SJCRH30 (cell line): ENCODE results near the gene OR7G1. TPM values are rescaled to one million over a fixed set of nuclear protein-coding genes. Genes with fewer than 3 reads are reported as not detected.
"Not testable (repeated sequence)": the region's sequence is repeated elsewhere in the genome, so short reads cannot be mapped to it uniquely, and the experiment has no call there.

ENCODE experiments used
- DNase-seq, 2 experiments: peaks; one replicate each; pipeline ENCODE4 v3.0.0-alpha.2; 2015 to 2020
- H3K27ac ChIP-seq: fragments of 250-450 bp; sonication (Bioruptor Pico); 2 replicates; pipeline ENCODE4 v1.5.1; 2020; ENCODE audit warnings: mild to moderate bottlenecking, moderate library complexity
- H3K27me3 ChIP-seq: fragments of 250-450 bp; sonication (Bioruptor Pico); 2 replicates; pipeline ENCODE4 v1.5.1; 2020; ENCODE audit warnings: mild to moderate bottlenecking, moderate library complexity
- H3K36me3 ChIP-seq: fragments of 250-450 bp; sonication (Bioruptor Pico); 2 replicates; pipeline ENCODE4 v1.5.1; 2020; ENCODE audit warnings: mild to moderate bottlenecking, moderate library complexity
- H3K4me1 ChIP-seq: fragments of 250-450 bp; sonication (Bioruptor Pico); 2 replicates; pipeline ENCODE4 v1.5.1; 2020; ENCODE audit warnings: mild to moderate bottlenecking, moderate library complexity
- H3K4me3 ChIP-seq: fragments of 250-450 bp; sonication (Bioruptor Pico); 2 replicates; pipeline ENCODE4 v1.5.1; 2020; ENCODE audit warnings: mild to moderate bottlenecking, moderate library complexity
- H3K9me3 ChIP-seq: fragments of 250-450 bp; sonication (Bioruptor Pico); replicated peaks from 2 replicates; pipeline ENCODE4 v1.5.1; 2020; ENCODE audit warnings: mild to moderate bottlenecking, moderate library complexity
- total RNA-seq: library from RNA; depleted of rRNA; stranded (reverse); fragments of >200 nt; shearing (Covaris generic); gene quantifications from 2 replicates; pipeline ENCODE4 v1.2.3, GENCODE V29; 2014

OR7G1 gene
- total RNA-seq, 1 experiment from 2014 or later = not detected

DNA sequence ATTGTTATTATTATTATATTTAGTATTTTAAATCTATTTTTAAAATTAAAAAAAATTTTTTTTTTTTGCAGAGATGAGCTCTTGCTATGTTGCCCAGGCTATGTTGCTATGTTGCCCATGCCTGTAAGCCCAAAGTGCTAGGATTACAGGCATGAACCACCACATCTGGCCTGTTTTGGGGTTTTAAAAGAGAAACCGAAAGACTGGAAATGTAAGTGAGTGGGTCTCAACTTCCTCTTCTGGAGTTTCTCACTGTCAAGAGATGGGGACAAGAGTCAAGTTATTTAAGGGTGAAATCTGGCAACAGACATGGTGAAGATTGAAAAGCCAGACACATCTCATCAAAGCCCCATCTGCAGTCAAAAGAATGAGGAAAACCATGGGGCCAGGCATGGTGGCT lies 15.4 kb upstream of the OR7G1 start:
- Histone ChIP-seq H3K27ac (no peak overlapping the region), H3K4me3 (no peak overlapping the region), H3K36me3 (no peaks in the 10 kb centered on the region), H3K27me3 (no peaks in the 10 kb centered on the region), H3K9me3 (no peaks in the 10 kb centered on the region), H3K4me1 (no peaks in the 10 kb centered on the region)
- no peak for DNase-seq

DNA sequence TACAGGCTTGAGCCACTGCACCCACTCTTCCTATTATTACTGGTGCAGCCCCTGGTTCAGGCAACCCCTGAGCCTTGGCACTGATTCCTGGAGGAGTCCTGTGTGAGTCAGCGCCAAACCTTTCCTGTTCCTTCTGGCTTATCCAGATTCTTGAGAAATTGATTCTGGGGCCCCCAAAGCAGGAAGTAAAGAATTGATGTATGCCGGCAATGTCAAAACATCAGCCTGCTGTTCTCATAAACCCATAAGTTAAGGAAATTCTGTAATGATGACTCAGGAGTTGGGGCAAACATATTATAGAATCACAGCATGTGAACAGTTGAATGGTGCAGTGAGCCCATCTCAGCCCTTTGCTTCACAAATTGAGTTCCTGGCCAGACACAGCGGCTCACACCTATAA lies 12.6 kb upstream of the OR7G1 start:
- no peaks in the 10 kb centered on the region for H3K36me3 ChIP-seq
- no peak for DNase-seq

DNA sequence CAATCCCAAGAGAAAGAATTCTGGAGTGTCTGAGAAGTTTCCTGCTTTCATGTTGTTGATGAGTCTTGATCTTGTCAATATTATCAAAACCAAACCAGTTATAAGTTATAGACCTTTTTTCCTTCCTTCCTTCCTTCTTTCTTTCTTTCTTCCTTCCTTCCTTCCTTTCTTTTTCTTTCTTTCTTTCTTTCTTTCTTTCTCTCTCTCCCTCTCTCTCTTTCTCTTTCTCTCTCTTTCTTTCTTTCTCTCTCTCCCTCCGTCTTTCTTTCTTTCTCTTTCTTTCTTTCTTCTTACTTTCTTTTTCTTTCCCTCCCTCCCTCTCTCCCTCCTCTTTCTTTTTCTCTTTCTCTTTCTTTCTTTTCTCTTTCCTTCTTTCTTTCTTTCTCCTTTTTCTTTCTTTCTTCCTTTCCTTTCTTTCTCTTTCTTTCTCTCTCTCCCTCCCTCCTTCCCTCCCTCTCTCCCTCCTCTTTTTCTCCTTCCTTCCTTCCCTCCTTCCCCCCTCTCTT lies 11.4 kb upstream of the OR7G1 start, which contains the start of gene OR7G3:
OR7G3 (minus strand) TSS at position 51 of the 506 bp plus-strand sequence; CDS start at position 51, 0 bp downstream.
- H3K4me1 ChIP-seq = no peaks in the 10 kb centered on the region
- no peaks in the 10 kb centered on the region for H3K36me3 ChIP-seq
- no peak for DNase-seq
- no peaks in the 10 kb centered on the region for H3K27me3 ChIP-seq
- H3K9me3 ChIP-seq = no peaks in the 10 kb centered on the region
- no peak within 1 kb of the TSS for H3K27ac ChIP-seq
- H3K4me3 ChIP-seq = no peak within 1 kb of the TSS

More for the DNA sequence above, 12.6 kb upstream of the OR7G1 start:
- Histone ChIP-seq H3K27ac (no peak overlapping the region), H3K4me1 (no peaks in the 10 kb centered on the region), H3K27me3 (no peaks in the 10 kb centered on the region), H3K9me3 (no peaks in the 10 kb centered on the region), H3K4me3 (no peak overlapping the region)

DNA sequence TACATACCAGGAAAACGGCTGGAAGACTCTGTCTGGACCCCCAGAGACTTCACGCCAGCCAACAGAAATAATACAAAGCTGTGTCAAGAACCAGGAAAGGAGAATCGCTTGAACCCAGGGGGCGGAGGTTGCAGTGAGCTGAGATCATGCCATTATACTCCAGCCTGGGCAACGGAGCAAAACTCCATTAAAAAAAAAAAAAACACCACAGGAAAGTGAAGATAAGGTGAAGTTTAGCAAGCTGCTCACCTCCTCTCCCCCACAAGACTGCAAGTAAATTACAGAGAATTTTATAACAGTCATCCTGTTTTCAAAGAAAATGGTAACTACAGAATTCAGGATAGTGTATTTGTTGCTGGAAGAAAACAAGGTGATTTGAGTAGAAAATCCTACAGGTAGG lies 984 bp upstream of the OR7G1 start:
- H3K27ac ChIP-seq = no peak overlapping the region
- no peak overlapping the region for H3K4me3 ChIP-seq
- no peak for DNase-seq
- no peaks in the 10 kb centered on the region for H3K36me3 ChIP-seq
- H3K4me1 ChIP-seq = no peaks in the 10 kb centered on the region
- no peaks in the 10 kb centered on the region for H3K9me3 ChIP-seq
- no peaks in the 10 kb centered on the region for H3K27me3 ChIP-seq

DNA sequence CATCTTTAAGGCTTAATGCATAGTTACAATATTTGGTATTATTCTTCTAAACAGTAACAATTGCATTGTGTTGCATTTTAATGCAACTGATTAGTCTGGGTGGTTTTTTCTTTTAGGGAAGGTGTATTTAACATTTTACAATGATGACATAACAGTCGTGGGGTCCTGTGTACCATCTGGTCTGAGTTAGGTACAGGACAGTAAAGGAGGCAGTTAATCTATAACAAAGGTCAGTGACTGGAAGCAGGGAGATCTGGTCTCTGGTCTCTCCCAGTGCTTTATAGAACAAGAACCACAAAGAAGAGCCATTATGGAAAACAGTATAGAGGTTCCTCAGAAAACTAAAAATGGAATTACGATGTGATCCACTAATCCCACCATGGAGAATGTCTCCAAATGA lies 5.6 kb downstream of the OR7G1 start:
- H3K4me1 ChIP-seq = no peaks in the 10 kb centered on the region
- H3K9me3 ChIP-seq = no peaks in the 10 kb centered on the region
- no peaks in the 10 kb centered on the region for H3K27me3 ChIP-seq
- no peak overlapping the region for H3K27ac ChIP-seq
- H3K36me3 ChIP-seq = no peaks in the 10 kb centered on the region
- DNase-seq = no peak
- H3K4me3 ChIP-seq = no peak overlapping the region

DNA sequence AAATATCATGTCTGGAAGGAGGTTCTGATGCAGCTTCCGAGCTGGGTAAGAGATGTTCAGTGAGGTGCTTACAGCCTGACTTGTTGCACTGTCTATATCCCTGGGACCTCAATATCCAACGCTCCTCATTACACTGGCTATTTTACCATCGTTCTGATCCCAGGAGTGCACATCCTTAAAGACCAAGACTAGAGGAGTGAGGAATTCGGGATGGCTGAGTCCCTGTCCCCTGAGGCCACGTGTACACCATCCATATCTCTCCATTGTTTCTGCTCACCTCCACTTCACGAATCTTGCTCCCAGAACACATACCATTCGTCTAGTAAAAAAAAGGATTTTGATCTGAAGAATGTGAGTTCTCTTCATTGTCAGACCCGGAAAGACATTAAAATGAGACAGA lies 8.2 kb downstream of the OR7G1 start, which contains the start of gene OR7G2:
OR7G2 (minus strand) TSS at position 101 of the 400 bp plus-strand sequence. CDS start 4,232 bp downstream, outside the sequence.
- no peaks in the 10 kb centered on the region for H3K36me3 ChIP-seq
- H3K27ac ChIP-seq = no peak within 1 kb of the TSS
- DNase-seq = no peak
- H3K4me3 ChIP-seq = no peak within 1 kb of the TSS
- H3K27me3 ChIP-seq = no peaks in the 10 kb centered on the region
- no peaks in the 10 kb centered on the region for H3K4me1 ChIP-seq
- H3K9me3 ChIP-seq = no peaks in the 10 kb centered on the region

DNA sequence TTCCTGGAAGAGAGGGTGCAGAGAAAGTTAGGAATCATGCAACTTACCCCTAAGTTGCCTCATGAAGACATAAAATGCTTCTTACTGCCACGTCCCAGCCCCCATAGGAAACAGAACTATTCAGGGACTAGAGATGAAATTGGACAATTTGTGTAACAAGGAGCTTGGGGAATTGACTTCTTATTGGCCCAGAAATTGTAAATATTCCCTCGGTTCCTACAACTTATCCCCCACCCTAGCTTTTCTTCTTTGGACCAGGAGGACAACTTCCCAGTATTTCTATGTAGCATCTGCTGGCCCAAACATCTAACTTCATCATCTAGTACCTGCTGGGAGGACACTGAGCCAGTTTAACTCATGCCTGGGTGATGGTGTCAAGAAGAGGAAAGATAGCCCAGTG lies 28.8 kb downstream of the OR7G1 start, which contains the start of gene OR1M1:
OR1M1 (plus strand) TSS at position 301 of the 400 bp plus-strand sequence. CDS start 6,184 bp downstream, outside the sequence.
- Histone ChIP-seq H3K27ac (no peak within 1 kb of the TSS), H3K27me3 (no peaks in the 10 kb centered on the region), H3K9me3 (no peaks in the 10 kb centered on the region), H3K36me3 (no peaks in the 10 kb centered on the region), H3K4me3 (no peak within 1 kb of the TSS), H3K4me1 (no peaks in the 10 kb centered on the region)
- no peak for DNase-seq

DNA sequence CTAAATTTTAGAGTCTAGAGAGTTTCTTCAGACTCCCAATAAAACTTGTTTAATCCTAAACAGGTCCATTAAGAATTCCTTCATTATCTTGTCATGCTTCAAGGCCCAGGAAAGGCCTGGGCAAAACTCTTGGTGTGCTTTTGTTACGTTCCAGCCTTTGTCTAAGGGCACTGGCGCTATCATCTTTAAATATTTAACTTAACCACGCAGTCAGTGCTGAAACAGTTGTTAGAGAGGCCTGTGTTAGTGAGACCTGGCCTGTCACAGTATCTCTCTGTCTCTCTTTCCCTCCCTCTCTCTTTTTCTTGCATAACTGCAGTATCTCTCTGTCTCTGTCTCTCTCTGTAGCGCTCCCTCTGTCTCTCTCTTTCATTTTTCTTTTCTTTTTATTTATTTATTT lies 36.9 kb downstream of the OR7G1 start:
- Histone ChIP-seq H3K4me1 (no peaks in the 10 kb centered on the region; the same call in 1 of the 2 replicates), H3K9me3 (no peaks in the 10 kb centered on the region), H3K27me3 (no peaks in the 10 kb centered on the region), H3K27ac (no peak overlapping the region), H3K36me3 (no peaks in the 10 kb centered on the region), H3K4me3 (no peak overlapping the region)
- DNase-seq = no peak

DNA sequence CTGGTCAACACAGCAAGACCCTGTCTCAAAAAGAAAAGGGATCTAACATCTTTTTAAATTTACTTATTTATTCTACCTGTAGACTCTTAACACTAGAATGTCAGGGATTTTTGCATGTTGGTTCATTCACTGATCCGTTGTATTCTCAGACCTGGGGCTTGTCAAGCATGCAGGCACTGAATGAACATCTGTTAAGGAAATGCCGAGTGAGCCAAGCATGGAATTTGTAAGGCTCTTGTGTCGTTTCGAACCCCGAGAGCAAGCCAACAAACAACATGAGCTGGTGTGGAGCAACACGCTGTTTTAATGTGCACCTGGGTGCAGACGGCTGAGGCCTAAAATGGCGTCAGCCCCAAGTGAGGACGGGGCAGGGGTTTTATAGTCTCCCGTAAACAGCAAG lies 38.7 kb downstream of the OR7G1 start:
- H3K4me1 ChIP-seq = no peaks in the 10 kb centered on the region; the same call in 1 of the 2 replicates
- H3K4me3 ChIP-seq = no peak overlapping the region
- H3K27me3 ChIP-seq = no peaks in the 10 kb centered on the region
- H3K36me3 ChIP-seq = no peaks in the 10 kb centered on the region
- no peak overlapping the region for H3K27ac ChIP-seq
- DNase-seq = no peak
- no peaks in the 10 kb centered on the region for H3K9me3 ChIP-seq

DNA sequence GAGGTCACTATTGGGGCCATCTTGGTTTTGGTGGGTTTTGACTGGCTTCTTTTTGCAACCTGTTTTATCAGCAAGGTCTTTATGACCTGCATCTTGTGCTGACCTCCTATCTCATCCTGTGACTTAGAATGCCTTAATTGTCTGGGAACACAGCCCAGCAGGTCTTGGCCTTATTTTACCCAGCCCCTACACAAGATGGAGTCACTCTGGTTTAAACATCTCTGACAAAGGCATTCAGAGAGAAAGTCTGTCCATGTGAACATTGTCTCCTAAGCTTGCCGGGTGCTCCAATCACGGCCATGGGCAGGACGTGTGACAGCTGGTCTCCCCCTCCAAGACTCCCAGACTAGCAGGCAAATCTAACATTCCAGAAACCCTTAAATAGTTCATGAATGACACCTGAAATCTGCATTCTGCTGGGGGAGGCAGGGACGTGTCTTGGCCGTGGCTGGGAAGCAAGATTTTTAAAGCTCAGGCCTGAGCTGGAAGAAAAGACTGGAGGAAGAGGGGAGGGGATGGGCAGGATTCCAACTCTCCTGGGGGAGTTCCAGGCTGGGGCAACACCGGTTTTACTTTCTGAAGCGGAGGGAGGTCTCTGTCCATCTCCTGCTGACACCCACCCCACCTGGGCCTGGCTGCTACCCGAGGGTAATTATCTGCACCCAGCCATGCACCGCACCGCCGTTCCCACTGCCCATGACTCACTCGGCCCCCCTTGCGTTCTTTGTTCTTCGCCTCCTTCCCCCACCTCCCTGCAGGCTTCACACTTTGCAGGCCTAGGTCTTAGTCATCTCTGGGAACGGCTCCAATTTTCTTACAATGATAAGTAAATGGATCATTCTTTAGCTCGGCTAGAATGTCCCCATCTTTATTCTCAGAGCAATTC lies 40.3 kb downstream of the OR7G1 start:
- Histone ChIP-seq H3K27me3 (no peaks in the 10 kb centered on the region), H3K9me3 (no peaks in the 10 kb centered on the region), H3K36me3 (no peaks in the 10 kb centered on the region), H3K4me1 (no peaks in the 10 kb centered on the region; the same call in 1 of the 2 replicates), H3K4me3 (no peak overlapping the region), H3K27ac (no peak overlapping the region)
- DNase-seq = peak; percentile 69 to 75

DNA sequence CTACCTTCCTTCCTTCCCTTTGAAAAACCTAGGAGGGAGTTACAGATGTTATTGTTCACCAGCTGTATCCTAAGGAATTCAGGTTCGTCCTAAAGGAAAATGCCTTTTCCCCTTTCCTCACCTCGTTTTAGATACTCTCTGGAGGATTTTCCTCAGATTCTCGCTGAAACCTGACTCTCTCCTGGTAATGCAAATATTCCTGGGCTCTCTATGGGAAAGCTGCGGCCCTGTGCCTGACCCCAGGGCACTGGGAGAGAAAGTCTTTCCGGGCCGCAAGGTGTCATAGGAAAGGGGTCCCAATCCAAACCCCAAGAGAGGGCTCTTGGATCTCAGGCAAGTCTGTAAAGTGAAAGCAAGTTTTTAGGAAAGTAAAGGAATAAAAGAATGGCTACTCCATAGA lies 41.8 kb downstream of the OR7G1 start:
- Histone ChIP-seq H3K27ac (no peak overlapping the region), H3K4me1 (no peaks in the 10 kb centered on the region; the same call in 1 of the 2 replicates), H3K36me3 (no peaks in the 10 kb centered on the region), H3K27me3 (no peaks in the 10 kb centered on the region), H3K4me3 (no peak overlapping the region), H3K9me3 (no peaks in the 10 kb centered on the region)
- DNase-seq = no peak

DNA sequence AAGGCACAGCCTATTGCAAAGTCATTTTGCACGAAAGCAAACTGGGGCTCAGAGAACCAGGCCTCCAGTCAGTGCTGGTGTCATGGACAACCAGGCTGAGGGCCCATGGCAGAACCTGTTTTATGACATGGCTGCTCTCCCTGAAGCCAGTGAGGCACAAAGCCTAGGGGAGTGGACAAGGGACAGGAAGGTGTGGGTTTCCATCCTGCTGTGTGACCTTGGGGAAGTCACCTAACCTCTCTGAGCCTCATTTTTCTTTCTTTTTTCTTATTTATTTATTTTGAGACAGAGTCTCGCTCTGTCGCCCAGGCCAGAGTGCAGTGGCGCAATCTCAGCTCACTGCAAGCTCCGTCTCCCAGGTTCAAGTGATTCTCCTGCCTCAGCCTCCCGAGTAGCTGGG lies 43.8 kb downstream of the OR7G1 start:
- H3K36me3 ChIP-seq, H3K4me1 ChIP-seq, H3K27ac ChIP-seq, H3K9me3 ChIP-seq, H3K27me3 ChIP-seq, H3K4me3 ChIP-seq, DNase-seq: not testable (repeated sequence)

DNA sequence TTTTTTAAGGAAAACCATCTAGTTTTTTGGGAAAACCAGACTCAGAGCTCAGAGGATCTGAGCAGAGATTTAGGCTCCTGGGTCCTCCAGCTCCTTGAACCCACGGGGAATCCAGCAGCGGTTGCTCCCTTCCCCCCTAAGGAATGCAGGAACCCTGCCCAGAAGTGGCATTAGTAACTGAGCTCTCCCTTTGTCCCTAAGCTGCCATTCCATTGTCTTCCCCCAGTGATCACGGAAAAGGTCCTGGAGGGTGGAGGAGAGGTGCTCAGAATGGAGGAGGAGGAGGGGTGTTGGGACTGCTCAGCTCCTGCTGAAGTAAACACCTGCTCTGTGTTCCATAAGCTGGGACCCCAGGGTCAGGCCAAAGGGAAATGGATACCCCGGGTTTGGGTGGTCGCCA lies 45.5 kb downstream of the OR7G1 start:
- H3K27ac ChIP-seq = no peak overlapping the region
- H3K9me3 ChIP-seq = no peaks in the 10 kb centered on the region
- DNase-seq = no peak
- no peaks in the 10 kb centered on the region for H3K27me3 ChIP-seq
- H3K36me3 ChIP-seq = no peaks in the 10 kb centered on the region
- H3K4me3 ChIP-seq = no peak overlapping the region
- H3K4me1 ChIP-seq = no peaks in the 10 kb centered on the region; the same call in 1 of the 2 replicates

DNA sequence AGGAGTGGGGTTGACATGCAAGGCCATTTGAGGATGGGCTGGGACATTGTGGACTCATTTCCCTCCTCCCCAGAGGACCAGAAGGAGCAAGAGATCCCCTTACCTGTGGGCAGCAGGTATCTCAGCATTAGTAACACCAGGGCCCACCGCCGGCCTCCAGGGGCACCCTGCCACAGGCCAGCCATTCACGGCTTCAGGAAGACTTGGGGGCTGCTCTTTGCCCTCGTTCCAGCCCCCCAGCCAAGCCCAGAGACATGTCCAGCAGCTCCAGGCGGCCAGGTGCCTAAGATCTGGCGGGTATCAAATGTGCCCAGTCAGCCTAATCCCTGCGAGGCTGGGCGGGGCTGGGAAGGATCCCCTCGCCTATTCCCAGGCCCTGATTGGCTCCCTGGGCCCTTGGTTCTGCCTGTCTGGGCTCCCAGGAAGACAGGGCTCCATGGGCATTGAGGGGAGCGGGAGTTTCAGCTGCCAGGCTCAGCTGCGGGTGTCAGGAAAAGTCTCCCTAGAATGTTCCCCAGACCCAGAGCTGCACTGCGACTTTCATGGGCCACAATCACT lies 50.0 kb downstream of the OR7G1 start:
- Histone ChIP-seq H3K4me3 (no peak overlapping the region), H3K4me1 (no peaks in the 10 kb centered on the region), H3K27ac (no peak overlapping the region), H3K36me3 (no peaks in the 10 kb centered on the region), H3K9me3 (no peaks in the 10 kb centered on the region), H3K27me3 (no peaks in the 10 kb centered on the region)
- DNase-seq = no peak
